ENCODE results near the gene PHC2. TPM values are rescaled to one million over a fixed set of nuclear protein-coding genes. Genes with fewer than 3 reads are reported as not detected.

Gene PHC2
- 136 and 145 TPM in 2 replicates for total RNA-seq

DNA sequence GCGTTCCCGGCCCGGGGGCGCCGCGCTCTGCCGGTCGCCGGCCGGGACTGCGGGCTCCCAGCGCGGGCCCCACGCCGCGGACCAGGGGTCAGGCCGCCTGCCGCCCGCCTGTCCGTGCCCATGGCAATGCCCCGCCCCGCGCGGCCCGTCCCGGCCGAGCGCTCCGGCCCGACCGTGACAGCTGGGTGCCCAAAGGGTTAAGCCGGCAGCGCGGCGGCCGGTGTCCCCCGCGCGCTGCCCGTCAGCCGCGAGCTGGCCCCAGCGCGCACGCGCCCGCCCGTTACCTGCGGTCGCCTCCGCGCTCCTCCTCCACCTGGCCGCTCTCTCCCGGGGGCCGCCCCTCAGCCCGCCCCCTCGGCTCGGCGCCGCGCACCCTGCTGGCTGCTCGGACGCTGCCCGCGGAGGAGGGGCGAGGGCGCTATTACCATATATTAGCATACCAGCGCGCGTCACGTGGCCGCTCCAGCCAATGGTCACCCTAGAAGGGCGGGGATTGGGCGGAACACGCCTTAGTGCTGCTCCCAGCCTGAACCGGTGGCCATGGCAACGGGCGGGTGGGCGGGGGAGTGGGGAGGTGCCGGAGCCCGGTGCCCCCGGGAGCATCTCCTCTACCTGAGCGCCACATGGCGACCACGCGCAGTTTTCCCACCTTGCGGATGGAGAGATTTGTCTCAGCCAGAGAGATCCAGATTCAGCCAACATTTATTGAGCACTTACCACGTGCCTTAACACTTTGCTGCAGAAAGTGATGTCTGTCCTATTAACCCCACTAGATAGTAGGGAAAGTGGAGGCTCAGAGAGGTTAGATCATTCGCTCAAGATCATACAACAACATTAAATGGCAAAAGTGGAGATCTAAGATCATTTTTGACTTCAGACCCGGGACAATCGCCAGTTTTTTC is at the start of gene PHC2:
TSS of gene PHC2 (minus strand) at position 404 of the 902 bp plus-strand sequence. CDS start 55,556 bp downstream, outside the sequence.

GRCh38 chr1:33472269-33472980 is 41.5 kb upstream of the PHC2 start, which contains the start of gene ZSCAN20:
TSS of gene ZSCAN20 (plus strand) at chr1:33472645. CDS start at chr1:33479289, 6,644 bp downstream.

DNA sequence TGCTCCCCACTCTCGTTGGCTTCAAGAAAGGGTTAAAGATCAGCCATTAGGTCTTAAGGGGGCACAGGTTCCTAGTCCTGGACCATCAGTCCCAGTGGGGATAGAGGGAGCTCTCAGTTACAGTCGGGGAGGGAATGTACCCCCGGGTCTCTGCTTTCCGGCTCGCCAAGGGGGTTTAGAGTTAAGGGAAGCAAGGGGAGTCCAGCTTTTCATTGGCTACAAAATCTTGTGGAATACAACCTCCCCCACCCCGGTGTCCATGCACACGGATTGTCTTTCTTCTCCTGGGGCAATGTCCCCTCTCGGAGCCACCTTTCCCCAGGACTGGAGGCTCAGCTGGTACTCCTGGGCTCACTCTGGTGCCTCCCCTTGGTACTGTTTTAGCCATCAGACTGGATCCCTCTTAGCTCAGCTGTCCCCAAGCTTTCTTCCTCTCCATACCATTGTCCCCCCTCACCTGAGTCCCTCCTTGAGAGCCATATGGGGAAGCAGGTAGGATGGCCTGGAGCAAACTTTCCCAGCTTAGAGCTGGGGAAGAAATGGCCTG is 110.2 kb downstream of the PHC2 start, which contains the start of gene A3GALT2:
TSS of gene A3GALT2 (minus strand) at position 480 of the 547 bp plus-strand sequence. CDS start at position 480, 0 bp downstream.

Other genes starting within 250 kb of the PHC2 start
- 2.0 and 3.9 TPM in 2 replicates for gene TRIM62, start 249.1 kb downstream of the PHC2 start, total RNA-seq
- 3.2 and 6.2 TPM in 2 replicates for gene ZNF362, start 174.6 kb downstream of the PHC2 start, total RNA-seq
- gene A3GALT2, start 110.0 kb downstream of the PHC2 start, total RNA-seq: not detected in 2 replicates
- gene ZSCAN20, start 41.5 kb upstream of the PHC2 start, total RNA-seq: 3.2 and 4.5 TPM in 2 replicates